Lower leg skin (tissue), 4 donors: ENCODE measurements around the gene GSTA4. TPM values are rescaled to one million over a fixed set of nuclear protein-coding genes. Genes with fewer than 3 reads are reported as not detected.
"Not testable (repeated sequence)": the region's sequence is repeated elsewhere in the genome, so short reads cannot be mapped to it uniquely, and the experiment has no call there.

Source experiments
- DNase-seq, 2 donors: peaks; one replicate each; pipeline ENCODE4 v3.0.0-alpha.2; 2019; ENCODE audit warnings: low spot score in 2 of 2
- H3K4me3 ChIP-seq: fragments of 200-600 bp; sonication (generic); 2 replicates; pipeline ENCODE4 v1.5.1; 2017; ENCODE audit warnings: mild to moderate bottlenecking, low read depth; ENCODE audit not compliant: poor library complexity, severe bottlenecking
- POLR2A ChIP-seq, 2 donors: fragments of 450-650 bp; IDR thresholded peaks; one replicate each; pipeline ENCODE4 v1.6.1; 2016 to 2017; ENCODE audit warnings: antibody characterized with exemption in 2 of 2, mild to moderate bottlenecking in 1 of 2, moderate library complexity in 1 of 2
- WGBS, 2 donors: methylation state at CpG; one replicate each; pipeline ENCODE4 v1.1.5; 2018; 5-methylcytosine and 5-hydroxymethylcytosine counted together
- intact Hi-C: fragments of 100-400 bp; cut with DNase I; formaldehyde crosslinking; loops from one replicate; pipeline ENCODE4 v1.15.0; 2023; ENCODE audit warnings: low total_unique reads
- total RNA-seq, 4 donors: library from RNA; depleted of rRNA; stranded (reverse); fragments of >200 nt; gene quantifications; one replicate each; pipeline ENCODE4 v1.1.0, GENCODE V29; 2016
- TF ChIP-seq, protein P1 (sequence below), 3 donors: fragments of 450-650 bp; IDR thresholded peaks; one replicate each; pipeline ENCODE4 v1.5.1; 2016; ENCODE audit warnings: antibody characterized with exemption in 3 of 3, mild to moderate bottlenecking in 3 of 3, moderate library complexity in 2 of 3

GSTA4 gene
- total RNA-seq, 4 donors from 2014 or later: 114 to 148 (median 117) TPM

DNA sequence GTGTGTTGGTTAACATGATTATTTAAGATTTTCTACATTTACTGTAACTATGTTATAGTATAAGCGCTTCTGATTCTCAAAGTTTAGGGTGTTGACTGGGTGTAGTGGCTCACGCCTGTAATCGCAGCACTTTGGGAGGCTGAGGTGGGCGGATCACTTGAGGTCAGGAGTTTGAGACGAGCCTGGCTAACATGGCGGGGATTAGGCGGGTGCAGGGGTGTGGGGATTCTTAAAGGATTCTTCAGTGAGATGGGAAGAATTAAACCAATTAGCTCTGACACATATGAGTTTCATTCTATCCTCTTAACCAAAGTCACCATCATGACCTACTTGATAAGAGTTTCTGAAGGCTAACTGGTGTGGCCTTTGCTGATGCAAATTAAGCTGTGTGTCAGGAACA is 39.2 kb downstream of the GSTA4 start:
- intact Hi-C loops: no loop called here
- 90 to 93% methylated on average over 7 of the region's 7 CpGs for WGBS, 2 donors
- H3K4me3 ChIP-seq: no peak overlapping the region

DNA sequence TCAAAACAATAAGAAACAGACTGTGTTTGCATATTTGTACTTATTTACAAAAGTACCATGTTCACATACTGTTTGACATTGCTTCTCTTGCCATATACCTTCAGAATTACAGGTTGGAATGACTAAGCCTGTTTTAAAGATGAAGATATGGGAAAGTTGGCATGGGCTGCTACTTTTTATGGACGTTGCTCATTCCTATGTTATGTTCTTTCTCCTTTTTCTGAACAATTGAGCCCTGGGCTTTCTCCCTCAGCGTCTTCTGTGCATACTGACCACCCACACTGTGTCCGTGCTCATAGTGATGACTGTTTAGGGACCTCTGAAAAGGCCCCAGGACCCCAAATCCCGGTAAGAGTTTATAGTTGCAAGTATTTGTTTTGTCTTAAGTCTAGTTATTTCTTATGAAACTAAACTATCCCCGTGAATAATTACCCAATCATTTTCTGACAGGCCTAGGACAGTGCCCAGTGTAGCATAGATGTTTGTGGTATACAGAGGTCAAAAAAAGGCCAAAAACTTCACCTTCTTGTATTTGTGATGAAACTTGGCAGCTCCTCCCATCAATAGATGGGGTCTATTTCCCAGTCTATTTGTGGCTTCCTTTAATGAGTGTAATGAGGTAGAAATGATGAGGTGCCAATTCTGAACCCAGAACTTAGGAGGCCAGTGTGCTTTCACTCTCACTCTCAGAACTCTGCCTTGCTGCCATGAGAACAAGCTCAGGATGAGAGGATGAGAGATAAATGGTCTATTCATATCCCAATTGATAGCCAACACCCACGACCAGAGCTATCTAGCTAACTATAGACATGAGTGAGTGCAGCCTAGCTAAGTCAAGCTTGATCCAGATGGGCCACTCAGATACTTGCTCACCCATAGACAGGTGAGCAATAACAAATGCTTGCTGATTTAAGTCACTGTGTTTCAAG is 40.9 kb downstream of the GSTA4 start:
- TF ChIP-seq, protein P1, sequence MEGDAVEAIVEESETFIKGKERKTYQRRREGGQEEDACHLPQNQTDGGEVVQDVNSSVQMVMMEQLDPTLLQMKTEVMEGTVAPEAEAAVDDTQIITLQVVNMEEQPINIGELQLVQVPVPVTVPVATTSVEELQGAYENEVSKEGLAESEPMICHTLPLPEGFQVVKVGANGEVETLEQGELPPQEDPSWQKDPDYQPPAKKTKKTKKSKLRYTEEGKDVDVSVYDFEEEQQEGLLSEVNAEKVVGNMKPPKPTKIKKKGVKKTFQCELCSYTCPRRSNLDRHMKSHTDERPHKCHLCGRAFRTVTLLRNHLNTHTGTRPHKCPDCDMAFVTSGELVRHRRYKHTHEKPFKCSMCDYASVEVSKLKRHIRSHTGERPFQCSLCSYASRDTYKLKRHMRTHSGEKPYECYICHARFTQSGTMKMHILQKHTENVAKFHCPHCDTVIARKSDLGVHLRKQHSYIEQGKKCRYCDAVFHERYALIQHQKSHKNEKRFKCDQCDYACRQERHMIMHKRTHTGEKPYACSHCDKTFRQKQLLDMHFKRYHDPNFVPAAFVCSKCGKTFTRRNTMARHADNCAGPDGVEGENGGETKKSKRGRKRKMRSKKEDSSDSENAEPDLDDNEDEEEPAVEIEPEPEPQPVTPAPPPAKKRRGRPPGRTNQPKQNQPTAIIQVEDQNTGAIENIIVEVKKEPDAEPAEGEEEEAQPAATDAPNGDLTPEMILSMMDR (IDR thresholded peaks at IDR 0.05): no peak
- TF ChIP-seq POLR2A (IDR thresholded peaks at IDR 0.05): no peak
- WGBS, 2 donors: 53 to 59% methylated on average over 6 of the region's 6 CpGs
- peak in 1 of 2 donors; percentile 29 for DNase-seq
- intact Hi-C loops: no loop called here
- H3K4me3 ChIP-seq: no peak overlapping the region

More for the DNA sequence above, 39.2 kb downstream of the GSTA4 start:
- TF ChIP-seq, protein P1 (IDR thresholded peaks at IDR 0.05): no peak
- no peak for TF ChIP-seq POLR2A (IDR thresholded peaks at IDR 0.05)
- DNase-seq: no peak

DNA sequence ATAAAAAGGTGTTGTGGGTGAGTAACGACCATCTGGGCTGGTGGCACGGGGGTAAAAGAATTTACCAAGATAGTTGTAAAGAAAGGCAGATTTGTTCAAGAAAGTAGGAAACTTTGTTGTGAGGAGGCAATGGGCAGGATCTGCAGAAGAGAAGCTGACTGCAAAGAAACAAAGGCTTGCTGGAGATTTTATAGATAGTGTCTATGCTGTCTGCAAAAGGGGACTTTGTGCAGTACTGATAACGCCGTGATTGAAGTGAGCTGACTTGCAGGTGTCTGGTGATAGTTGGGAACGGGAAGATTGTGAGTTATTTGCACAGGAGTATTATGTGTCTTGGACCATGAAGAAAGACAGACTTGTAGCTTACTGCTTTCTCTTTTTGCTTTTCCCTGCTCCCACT is 48.8 kb downstream of the GSTA4 start:
- DNase-seq: no peak
- 23 to 24% methylated on average over 5 of the region's 5 CpGs for WGBS, 2 donors
- no peak for TF ChIP-seq POLR2A (IDR thresholded peaks at IDR 0.05)
- TF ChIP-seq, protein P1 (IDR thresholded peaks at IDR 0.05): no peak
- intact Hi-C loops: no loop called here
- no peak overlapping the region for H3K4me3 ChIP-seq

DNA sequence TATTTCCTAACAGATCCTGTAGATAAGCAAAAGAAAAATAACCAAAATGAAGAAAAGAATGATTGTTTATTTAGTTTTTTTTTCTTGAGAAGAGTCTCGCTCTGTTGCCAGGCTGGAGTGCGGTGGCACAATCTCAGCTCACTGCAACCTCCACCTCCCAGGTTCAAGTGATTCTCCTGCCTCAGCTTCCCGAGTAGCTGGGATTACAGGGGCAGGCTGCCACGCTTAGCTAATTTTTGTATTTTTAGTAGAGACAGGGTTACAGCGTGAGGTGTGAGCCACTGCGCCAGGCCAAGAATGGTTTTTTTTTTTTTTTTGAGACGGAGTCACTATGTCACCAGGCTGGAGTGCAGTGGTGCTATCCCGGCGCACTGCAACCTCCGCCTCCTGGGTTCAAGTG is 52.3 kb downstream of the GSTA4 start:
- 88% methylated on average over 10 of the region's 10 CpGs for WGBS, 2 donors
- H3K4me3 ChIP-seq, intact Hi-C loops, DNase-seq: not testable (repeated sequence)

DNA sequence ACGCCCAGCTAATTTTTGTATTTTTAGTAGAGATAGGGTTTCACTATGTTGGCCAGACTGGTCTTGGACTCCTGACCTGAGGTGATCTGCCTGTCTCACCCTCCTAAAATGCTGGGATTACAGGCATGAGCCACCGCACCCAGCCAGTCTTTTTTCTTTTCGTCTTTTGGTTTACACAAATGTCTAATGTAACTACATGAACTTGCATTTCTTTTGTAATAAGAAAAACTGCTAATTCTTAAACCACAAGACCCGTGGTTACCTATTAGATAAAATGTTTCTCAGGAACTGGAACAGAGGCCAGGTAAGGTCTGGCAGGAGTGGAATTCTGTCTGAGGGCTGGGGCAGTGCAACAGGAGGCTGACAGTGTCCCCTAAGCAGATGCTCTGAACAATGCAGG is 52.9 kb downstream of the GSTA4 start:
- intact Hi-C loops: no loop called here
- TF ChIP-seq, protein P1 (IDR thresholded peaks at IDR 0.05): no peak
- no peak for TF ChIP-seq POLR2A (IDR thresholded peaks at IDR 0.05)
- 83 to 84% methylated on average over 4 of the region's 4 CpGs for WGBS, 2 donors
- H3K4me3 ChIP-seq: no peak overlapping the region
- no peak for DNase-seq

DNA sequence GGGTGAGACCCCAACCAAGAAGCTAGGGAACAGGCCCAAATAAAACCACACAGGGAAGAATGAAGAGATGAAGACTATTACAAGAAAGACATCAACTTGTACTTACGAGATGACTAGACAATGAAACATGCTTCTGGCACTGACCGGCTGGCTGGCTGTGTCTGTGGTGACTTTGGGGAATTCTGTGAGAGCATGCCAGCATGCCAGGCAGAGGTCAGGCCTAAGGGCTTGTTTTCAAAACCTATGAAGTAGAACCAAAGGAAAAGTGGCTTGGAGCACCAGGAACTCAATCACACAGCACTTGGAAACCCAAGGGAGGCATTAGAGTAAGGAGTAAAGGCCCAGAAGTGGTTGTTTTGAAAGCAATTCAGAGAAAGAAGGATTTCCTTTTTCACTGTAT is 57.2 kb downstream of the GSTA4 start:
- WGBS, 2 donors: 35 to 58% methylated on average over 2 of the region's 2 CpGs
- intact Hi-C loops: no loop called here
- peak in 1 of 2 donors; percentile 78 for DNase-seq
- H3K4me3 ChIP-seq: no peak overlapping the region
- TF ChIP-seq POLR2A (IDR thresholded peaks at IDR 0.05): no peak
- TF ChIP-seq, protein P1 (IDR thresholded peaks at IDR 0.05): no peak
